Muscle of leg (tissue), 11 donors: Measurements from ENCODE around the gene CEBPG. TPM values are rescaled to one million over a fixed set of nuclear protein-coding genes. Genes with fewer than 3 reads are reported as not detected.

Source experiments
- DNase-seq: peaks from one replicate; pipeline ENCODE4 v3.0.0; 2013
- H3K27ac ChIP-seq: one replicate; pipeline ENCODE4 v1.5.1; 2013; ENCODE audit warnings: mild to moderate bottlenecking, low read length, control low read depth
- H3K27me3 ChIP-seq: one replicate; pipeline ENCODE4 v1.6.1; 2013; ENCODE audit warnings: low read length; ENCODE audit not compliant: control insufficient read depth, insufficient read depth
- H3K36me3 ChIP-seq: one replicate; pipeline ENCODE4 v1.6.1; 2013; ENCODE audit warnings: low read length; ENCODE audit not compliant: control insufficient read depth, insufficient read depth
- H3K4me1 ChIP-seq: one replicate; pipeline ENCODE4 v1.6.1; 2013; ENCODE audit warnings: low read length; ENCODE audit not compliant: control insufficient read depth, insufficient read depth
- H3K4me3 ChIP-seq: one replicate; pipeline ENCODE4 v1.5.1; 2013; ENCODE audit warnings: low read length, control low read depth
- H3K9me3 ChIP-seq: replicated peaks from 2 replicates; pipeline ENCODE4 v1.6.1; 2013; ENCODE audit warnings: low read depth, low read length; ENCODE audit not compliant: control insufficient read depth
- WGBS: methylation state at CpG from one replicate; pipeline ENCODE4 v1.1.5; 2013; ENCODE audit warnings: missing lambda C conversion rate; ENCODE audit not compliant: insufficient coverage; 5-methylcytosine and 5-hydroxymethylcytosine counted together
- polyA plus RNA-seq, 8 donors: library from polyadenylated mRNA; unstranded; fragments of 120-200 nt; gene quantifications; one replicate each; pipeline versions ENCODE4 v1.2.1 to v1.2.3, GENCODE V29; 2013; ENCODE audit warnings: inconsistent platforms in 1 of 8, low replicate concordance in 1 of 8; ENCODE audit not compliant: insufficient read length in 8 of 8, insufficient read depth in 1 of 8
- total RNA-seq: library from RNA; stranded (reverse); fragments of 120-200 nt; gene quantifications from one replicate; pipeline ENCODE4 v1.2.4, GENCODE V29; 2013

CEBPG gene
- total and polyA plus RNA-seq, 9 donors, result 15.4 to 23.3 (median 18.1) TPM

DNA sequence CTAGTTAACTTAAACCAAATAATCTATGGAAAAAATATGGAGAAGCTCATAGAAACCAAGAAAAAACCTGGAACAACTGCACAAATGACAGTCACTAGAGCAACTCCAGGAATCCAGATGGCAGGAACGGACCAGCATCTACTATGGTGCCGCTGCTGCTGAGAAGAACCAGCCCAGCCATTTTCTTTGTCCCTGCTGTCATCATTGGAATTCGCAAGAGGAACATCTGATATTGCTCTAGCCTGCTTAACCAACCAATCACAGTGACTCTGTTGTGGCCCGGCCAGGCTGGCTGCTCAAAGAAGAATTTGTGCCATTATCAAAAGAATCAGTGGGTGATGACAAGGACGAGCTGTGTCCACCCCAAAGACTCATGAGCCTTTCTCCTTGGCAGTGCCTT, 38.1 kb upstream of the CEBPG start:
- H3K27ac ChIP-seq, result no peak overlapping the region
- DNase-seq, result no peak
- H3K9me3 ChIP-seq, result no peaks in the 10 kb centered on the region
- H3K4me1 ChIP-seq, result no peaks in the 10 kb centered on the region
- no peak overlapping the region for H3K4me3 ChIP-seq
- WGBS, result 54% methylated on average over 2 of the region's 5 CpGs
- H3K36me3 ChIP-seq, result no peaks in the 10 kb centered on the region
- H3K27me3 ChIP-seq, result peaks cover 2% of the 10 kb centered on the region

DNA sequence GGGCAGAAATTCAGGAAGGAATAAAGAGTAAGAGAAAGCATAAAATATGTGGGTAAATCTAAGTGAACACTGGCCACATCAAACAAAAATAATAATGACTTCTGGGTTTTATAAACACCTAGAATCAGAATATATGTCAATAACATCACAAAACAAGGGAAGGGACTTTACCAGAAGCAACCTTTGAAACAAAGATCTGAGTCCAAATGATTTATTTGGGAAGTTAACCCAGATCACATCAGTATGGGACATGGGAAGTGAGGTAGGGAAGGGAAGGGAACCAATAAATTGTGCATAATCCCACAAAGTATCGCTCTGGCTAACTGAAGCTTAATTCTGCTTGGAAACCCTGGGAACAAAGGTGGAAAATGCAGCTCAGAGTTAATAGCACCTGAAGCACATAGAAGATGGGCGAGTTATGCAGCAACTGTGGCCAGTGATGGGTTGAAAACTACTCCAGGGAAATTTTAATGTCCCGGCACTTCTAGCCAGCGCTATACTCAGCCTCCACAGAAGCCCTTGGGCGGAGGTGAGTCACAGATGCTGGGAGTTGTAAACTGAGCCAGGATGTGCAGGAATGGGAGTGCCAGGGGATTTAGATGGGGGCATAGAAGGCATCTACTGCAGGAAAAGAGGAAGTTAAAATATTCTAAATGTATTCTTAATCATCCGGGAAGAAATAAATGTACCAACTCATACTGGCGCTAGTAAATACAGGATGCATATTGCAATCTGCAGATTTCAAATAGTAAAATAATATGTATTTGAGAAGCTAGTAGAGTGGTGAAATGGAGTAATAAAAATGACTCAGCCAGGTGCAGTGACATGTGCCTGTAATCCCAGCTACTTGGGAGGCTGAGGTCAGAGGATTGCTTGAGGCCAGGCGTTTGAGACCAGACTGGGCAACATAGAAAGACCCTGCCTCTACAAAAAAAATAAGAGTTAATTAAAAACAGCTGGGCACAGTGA, 34.2 kb upstream of the CEBPG start:
- WGBS, result 51% methylated on average over 5 of the region's 8 CpGs
- H3K36me3 ChIP-seq, result no peaks in the 10 kb centered on the region
- no peak for DNase-seq
- no peak overlapping the region for H3K4me3 ChIP-seq
- no peak overlapping the region for H3K27ac ChIP-seq
- peaks cover 3% of the 10 kb centered on the region for H3K4me1 ChIP-seq
- H3K27me3 ChIP-seq, result peaks cover 5% of the 10 kb centered on the region
- no peaks in the 10 kb centered on the region for H3K9me3 ChIP-seq

DNA sequence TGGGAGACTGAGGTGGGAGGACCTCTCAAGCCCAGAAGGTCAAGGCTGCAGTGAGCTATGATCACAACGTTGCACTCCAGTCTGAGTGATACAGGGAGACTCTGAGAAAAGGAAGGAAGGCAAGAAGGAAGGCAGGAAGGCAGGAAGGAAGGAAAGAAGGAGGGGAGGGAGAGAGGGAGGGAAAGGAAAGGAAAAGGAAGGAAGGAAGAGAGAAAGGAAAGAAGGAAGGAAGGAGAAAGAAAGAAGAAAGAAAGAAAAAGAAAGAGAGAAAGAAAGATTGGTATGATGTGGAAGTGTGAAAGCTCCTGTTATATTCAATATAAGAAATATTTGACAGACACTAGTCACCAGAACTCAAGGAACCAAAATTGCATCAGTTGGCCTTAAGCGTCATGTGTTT, 32.5 kb upstream of the CEBPG start:
- Histone ChIP-seq H3K9me3 (no peaks in the 10 kb centered on the region), H3K4me1 (peaks cover 9% of the 10 kb centered on the region), H3K36me3 (no peaks in the 10 kb centered on the region), H3K27ac (no peak overlapping the region), H3K27me3 (peaks cover 5% of the 10 kb centered on the region), H3K4me3 (no peak overlapping the region)
- DNase-seq, result no peak
- 55% methylated on average over 2 of the region's 2 CpGs for WGBS

DNA sequence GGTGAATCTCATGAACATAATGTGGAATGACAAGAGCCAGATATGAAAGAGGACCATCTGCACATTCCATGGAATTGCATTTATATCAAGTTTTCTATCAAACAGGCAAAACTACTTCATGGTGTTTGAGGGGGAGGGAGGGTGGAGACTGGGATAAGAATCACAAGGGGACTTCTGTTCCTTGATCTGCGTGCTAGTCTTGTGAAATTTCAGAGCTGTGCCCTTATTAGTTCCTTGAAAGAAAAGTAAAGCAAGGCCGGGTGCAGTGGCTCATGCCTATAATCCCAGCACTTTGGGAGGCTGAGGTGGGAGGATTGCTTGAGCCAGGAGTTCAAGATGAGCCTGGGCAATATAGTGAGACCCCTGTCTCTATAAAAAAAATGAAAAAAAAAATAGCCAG, 30.2 kb upstream of the CEBPG start:
- Histone ChIP-seq H3K9me3 (no peaks in the 10 kb centered on the region), H3K27ac (no peak overlapping the region), H3K4me1 (peaks cover 9% of the 10 kb centered on the region), H3K27me3 (peaks cover 10% of the 10 kb centered on the region), H3K36me3 (no peaks in the 10 kb centered on the region), H3K4me3 (no peak overlapping the region)
- no peak for DNase-seq
- 100% methylated on average over 1 of the region's 2 CpGs for WGBS

DNA sequence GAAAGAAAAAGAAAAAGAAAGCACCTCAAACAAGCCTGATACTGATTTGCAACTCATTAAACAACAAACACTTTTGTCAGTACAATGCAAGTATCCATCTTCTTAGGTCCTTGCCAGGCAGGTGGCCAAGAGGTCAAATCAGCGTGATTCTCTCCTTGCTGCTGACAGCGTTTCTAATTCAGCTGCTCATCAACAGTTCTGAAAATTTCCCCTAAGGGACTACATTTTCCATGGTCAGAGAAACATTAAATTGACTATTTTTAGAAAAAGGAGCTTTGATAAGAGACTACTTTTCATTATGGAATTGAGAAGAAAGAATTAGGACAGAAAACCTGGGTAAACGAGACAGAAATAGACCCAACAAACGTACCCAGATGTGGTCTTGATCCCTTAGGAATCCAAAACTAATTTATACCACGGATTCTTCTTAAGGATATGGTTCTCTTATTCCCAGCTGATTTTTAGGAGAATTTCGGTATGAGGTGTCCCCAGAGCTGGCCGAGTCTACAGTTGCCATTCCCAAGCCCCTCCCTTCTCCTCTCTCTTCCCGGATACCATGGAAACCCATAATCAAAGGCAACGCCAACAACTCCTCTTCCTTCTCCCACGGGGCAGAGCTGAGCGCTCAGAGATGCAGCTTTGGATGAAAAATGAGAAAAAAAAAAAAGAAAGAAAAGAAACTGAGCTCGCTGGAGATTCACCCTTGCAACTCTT, 29.5 kb upstream of the CEBPG start:
- no peaks in the 10 kb centered on the region for H3K9me3 ChIP-seq
- DNase-seq, result peak; percentile 94
- H3K27ac ChIP-seq, result peak overlapping the region; percentile 66
- H3K36me3 ChIP-seq, result no peaks in the 10 kb centered on the region
- no peak overlapping the region for H3K4me3 ChIP-seq
- peaks cover 10% of the 10 kb centered on the region for H3K27me3 ChIP-seq
- WGBS, result 20% methylated on average over 1 of the region's 12 CpGs
- peaks cover 9% of the 10 kb centered on the region for H3K4me1 ChIP-seq

DNA sequence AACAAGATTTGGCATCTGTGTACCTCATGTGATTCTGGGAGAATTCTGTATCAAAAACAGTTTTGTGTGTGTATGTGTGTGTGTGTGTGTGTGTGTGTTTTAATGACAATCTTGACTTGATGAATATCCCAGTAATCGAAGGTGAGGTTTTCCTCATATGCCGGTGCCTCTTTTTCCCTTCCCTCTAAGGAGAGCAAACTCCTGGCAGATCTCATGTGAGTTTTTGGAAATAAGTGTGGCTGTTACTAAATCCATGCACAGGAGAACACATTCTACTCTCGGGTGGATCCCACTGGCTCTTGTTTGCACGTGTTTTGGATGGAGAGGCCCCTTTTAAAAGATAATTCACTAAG, 29.0 kb upstream of the CEBPG start:
- WGBS, result no CpG with 5 or more reads among the region's 4 CpGs
- Histone ChIP-seq H3K27me3 (peaks cover 10% of the 10 kb centered on the region), H3K27ac (peak overlapping the region; percentile 66), H3K4me1 (peaks cover 9% of the 10 kb centered on the region), H3K4me3 (no peak overlapping the region), H3K9me3 (no peaks in the 10 kb centered on the region), H3K36me3 (no peaks in the 10 kb centered on the region)
- DNase-seq, result peak; percentile 93

DNA sequence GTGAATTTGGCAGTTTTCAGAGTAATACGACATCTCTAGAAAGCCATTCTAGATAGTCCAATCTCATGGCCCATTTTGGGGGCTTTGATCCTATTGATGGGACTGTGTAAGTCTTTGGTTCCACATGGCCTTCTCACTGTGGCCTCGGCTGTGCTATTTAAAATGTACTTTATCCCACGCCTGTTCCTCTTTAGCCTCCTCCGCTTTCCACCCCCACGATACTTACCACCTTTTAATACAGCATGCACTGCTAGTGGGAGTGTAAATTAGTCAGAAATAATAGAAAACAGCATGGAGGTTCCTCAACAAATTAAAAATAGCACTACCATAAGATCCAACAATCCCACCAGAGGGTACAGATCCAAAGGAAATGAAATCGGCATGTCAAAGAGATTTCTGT, 28.3 kb upstream of the CEBPG start:
- WGBS, result no CpG with 5 or more reads among the region's 6 CpGs
- Histone ChIP-seq H3K27me3 (peaks cover 10% of the 10 kb centered on the region), H3K9me3 (no peaks in the 10 kb centered on the region), H3K4me3 (no peak overlapping the region), H3K4me1 (peaks cover 9% of the 10 kb centered on the region), H3K27ac (peak overlapping the region; percentile 39), H3K36me3 (no peaks in the 10 kb centered on the region)
- DNase-seq, result no peak

DNA sequence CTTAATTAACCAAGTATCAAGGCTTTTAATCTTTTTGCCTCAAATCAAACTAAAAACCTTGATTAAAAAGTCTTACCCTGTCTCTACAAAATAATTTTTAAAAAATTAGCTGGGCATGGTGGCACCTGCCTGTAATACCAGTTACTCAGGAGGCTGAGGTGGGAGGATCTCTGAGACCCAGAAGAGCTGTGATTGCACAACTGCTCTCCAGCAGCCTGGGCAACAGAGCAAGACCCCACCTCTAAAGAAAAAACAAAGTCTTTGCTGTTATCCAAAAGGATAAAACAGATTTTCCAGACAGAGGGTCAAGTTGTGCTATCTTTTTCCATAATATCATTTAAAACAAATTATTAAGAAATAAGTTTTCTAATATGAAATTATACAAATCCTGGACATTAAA, 26.8 kb upstream of the CEBPG start:
- H3K36me3 ChIP-seq, result no peaks in the 10 kb centered on the region
- no peak for DNase-seq
- peaks cover 7% of the 10 kb centered on the region for H3K27me3 ChIP-seq
- H3K4me3 ChIP-seq, result no peak overlapping the region
- peaks cover 9% of the 10 kb centered on the region for H3K4me1 ChIP-seq
- H3K27ac ChIP-seq, result no peak overlapping the region
- no peaks in the 10 kb centered on the region for H3K9me3 ChIP-seq

DNA sequence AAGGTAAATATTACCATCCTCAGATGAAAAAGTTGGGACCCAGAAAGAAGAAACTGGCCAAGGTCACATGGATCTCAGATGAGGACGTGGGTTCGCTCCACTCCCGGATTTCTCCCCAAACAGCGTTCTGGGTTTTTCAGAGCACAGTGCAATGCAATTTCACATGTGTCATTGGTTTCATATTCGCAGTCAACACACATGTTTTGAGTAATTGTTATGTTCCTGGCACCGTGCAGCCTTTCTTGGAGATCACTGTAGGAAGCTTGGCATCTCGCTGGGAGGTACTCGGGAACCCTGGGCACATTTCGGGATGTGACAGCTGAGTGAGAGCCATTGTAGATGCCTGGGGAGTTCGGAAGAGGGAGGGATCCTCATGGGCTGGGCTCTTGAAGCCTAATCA, 26.2 kb upstream of the CEBPG start:
- H3K36me3 ChIP-seq, result no peaks in the 10 kb centered on the region
- no peaks in the 10 kb centered on the region for H3K9me3 ChIP-seq
- peaks cover 9% of the 10 kb centered on the region for H3K4me1 ChIP-seq
- 75% methylated on average over 6 of the region's 10 CpGs for WGBS
- no peak overlapping the region for H3K27ac ChIP-seq
- no peak for DNase-seq
- H3K27me3 ChIP-seq, result peaks cover 7% of the 10 kb centered on the region
- no peak overlapping the region for H3K4me3 ChIP-seq

DNA sequence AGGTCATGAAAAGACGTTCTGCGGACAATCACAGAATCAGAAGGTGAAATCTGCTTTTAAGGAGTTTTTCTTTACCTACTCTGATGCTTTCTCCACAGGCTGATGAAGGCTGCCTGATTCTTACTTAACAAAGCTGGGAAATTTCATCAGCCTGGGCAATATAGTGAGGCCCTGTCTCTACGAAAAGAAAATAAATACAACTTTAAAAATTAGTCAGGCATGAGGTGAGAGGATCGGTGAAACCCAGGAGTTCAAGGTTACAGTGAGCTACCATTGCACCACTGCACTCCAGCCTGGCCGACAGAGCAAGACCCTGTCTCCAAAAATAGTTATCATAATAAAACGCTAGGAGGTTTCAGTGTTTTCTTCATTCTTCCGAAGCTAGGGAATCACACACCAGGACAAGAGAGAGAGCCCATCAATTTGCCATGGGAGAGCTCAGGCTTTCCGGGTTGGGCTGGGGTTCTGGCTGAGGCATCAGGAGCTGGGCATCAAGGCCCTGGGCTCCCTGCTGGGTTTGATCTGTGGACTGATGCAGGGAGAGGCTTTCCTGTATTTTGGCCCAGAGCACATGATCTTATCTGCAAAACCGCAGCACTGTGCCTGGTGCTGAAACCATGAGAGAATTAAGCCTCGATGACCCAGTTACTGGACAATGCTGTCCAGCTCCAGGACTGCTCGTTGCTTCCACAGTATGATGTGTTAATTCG, 25.1 kb upstream of the CEBPG start:
- H3K27ac ChIP-seq, result no peak overlapping the region
- H3K27me3 ChIP-seq, result peaks cover 7% of the 10 kb centered on the region
- H3K36me3 ChIP-seq, result no peaks in the 10 kb centered on the region
- WGBS, result 68% methylated on average over 5 of the region's 12 CpGs
- H3K4me1 ChIP-seq, result peaks cover 9% of the 10 kb centered on the region
- no peak for DNase-seq
- no peaks in the 10 kb centered on the region for H3K9me3 ChIP-seq
- H3K4me3 ChIP-seq, result no peak overlapping the region
